NCI-H748 (cell line): ENCODE data around the gene GRK1.

Source experiments
- DNase-seq: peaks from one replicate; lab custom pipeline; 2025; ENCODE audit not compliant: unreplicated experiment; lab: John Stamatoyannopoulos, UW

Gene GRK1

DNA sequence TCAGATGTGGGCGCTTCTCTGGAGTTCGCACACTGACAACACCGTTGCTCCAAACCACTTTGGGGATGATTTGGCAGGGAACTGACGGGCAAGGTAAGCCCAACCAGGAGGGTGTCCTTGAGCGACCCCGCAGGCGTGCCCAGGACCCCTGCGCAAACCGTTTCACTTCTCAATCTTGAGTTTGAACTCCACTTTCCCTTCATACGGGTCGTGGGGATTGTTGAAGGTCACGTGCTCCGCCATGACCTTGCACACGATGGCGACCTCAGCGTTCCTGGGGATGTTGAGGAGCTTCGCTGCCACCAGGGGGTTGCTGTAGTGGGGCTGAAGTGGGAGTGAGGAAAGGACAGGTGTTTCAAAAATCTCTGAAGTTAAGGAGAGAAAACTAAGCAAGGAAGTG, 17.8 kb upstream of the GRK1 start:
- no peak for DNase-seq

DNA sequence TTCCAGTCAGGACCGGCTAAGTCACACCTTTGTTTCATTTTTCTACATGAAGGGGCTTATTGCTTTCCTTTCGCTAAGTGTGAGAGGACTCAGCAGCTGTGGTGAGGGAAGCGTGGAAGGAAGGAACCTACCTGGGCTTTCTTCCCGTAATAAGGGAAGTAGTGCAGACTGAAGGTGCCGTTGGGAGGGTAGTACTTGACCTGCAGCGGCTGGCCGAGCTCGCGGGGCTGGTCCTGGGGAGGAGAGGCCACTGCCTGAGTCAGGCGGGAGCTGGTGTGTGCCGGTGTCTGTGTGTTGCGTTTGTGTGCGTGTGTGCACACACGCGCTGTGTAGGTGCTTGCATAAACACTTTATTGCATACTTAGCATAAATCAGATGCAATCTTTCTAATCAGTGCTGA, 16.7 kb upstream of the GRK1 start:
- no peak for DNase-seq

DNA sequence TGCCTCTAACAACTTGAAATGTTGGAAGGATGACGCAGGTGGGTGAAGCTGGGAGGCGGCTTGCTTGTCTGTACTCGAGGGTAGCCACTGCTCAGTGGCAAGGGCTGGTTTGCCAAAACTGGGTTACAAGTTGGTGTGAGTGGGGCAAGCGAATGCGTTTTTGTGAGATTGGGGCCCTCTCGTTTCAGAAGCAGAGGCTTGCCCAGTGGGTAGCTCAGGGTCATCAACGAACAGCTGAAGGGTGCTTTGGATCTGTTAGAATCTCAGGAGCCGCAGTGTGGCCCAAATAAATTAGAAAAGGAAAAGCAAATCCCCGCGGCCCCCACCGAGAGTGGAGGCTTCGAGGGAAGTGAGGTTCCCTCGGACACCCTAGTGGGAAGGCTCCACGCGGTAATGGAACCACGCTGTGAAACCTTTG, 16.3 kb upstream of the GRK1 start:
- no peak for DNase-seq

DNA sequence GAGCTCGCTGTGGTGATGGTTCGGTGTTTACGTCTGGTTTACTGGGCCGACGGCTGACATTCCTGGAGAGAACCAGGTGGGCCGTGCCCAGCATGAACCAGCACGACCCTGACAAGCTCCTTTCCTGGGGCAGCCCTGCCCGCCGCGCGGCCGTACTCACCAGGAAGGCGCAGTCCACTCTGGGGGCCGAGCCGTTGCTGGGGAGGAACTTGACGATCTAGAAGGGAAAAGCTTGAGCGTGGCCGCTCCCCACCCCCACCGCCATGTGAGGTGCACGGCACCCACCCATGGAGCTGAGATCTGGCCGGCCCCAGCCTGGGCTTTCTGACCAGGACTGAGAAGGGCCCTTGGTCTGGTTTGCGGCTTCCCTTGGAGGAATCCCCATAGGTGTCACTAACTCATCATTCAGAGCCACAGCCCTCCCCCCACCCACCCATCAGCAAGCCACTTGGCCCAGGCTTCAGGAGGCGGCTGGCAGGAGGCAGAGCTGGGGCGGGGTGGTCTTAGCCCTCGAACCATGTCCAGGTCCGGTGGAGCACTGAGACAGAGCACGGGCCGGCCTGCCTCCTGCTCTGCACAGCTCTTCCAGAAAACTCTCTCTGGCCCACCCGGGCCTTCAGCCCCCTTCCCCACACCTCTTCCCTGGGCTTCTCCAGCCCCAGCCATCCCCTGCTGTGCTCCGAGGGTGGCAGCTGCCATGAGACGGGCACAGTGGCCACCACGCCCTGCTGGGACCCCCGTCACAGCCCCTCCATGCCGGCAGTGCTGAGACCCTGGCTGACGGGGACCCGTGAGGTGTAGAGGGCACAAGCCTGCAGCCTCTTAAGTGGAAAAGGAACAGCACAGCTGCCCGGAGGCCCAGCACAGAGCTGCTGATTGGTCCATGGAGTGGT, 15.3 kb upstream of the GRK1 start:
- DNase-seq: no peak

DNA sequence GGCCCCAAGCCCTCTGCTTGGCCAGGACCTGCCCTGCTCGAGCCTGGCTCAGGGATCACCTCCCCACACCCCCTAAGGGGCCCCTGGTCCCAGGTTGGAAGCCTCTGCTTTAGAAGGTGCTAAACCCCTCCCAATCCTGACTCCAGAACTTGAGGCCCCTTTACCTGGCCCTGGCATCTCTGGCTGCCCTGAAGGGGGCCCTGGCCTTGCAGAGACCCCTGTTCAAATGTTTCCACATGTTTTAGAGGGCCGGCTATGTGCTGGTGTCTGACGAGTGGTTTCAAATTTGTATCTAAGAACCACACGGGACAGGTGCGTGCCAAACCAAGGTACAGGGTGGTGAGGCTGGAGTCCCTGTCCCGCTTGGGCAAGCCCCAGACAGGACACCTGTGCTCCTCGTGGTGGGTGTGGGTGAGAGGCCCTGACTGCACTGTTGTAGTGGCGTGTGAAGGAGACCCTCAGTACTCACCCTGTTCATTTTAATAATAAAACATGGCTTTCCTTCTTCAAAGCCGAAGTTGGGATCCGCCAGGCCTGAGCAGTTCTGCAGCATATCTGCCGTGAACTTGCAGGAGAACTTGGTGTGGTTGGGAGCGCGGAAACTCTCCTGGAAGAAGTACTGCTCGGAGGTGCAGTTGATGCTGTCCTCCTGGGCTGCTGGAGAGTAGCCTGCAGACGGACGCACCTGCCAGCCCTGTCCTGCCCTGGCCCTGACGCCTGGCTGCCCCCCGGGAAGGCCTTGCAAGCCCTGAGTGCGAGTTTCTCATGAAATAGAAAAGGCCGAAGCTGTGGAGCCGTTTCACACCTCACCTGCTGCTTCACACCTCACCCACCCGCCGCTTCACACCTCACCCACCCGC, 14.4 kb upstream of the GRK1 start:
- no peak for DNase-seq

DNA sequence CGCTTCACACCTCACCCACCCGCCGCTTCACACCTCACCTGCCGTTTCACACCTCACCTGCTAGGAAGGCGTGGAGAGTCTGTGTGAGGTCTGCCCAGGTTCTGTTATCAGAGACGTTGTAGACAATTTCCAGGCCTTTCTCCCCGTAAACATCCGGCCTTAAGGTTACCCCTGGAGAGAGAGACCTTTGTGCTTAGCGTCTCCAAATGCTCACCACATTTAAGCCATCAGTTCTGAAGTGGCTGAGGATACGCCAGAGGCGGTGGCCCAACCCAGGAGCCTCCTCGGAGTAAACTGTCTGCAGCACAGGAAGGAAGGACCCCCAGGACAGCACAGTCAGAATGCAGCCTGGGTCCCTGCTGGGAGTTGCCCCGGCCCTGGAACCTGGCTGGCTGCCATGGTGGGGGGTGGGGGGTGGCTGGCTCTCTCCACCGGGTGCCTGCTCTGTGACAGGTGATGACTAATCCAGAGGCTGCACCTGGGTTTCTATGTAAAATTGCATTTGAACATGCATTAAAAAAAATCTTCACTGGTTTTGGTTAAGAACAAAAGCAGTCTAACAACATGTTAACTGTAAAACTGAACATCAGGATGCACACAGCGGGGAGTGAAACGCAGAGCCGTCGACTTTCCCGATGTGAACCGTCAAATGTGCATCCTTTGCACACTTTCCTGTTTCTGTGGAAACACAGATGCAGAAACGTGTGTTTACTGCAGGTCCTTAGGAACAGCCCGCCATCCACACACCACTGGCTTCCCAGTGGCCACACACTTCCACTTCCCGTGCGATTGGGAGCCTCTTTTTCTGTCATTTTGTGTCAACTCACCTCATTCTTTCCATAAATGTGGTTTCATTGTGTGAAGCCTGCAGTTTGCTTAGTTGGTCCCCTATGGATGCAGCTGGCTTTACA, 13.5 kb upstream of the GRK1 start:
- peak; percentile 84 for DNase-seq

DNA sequence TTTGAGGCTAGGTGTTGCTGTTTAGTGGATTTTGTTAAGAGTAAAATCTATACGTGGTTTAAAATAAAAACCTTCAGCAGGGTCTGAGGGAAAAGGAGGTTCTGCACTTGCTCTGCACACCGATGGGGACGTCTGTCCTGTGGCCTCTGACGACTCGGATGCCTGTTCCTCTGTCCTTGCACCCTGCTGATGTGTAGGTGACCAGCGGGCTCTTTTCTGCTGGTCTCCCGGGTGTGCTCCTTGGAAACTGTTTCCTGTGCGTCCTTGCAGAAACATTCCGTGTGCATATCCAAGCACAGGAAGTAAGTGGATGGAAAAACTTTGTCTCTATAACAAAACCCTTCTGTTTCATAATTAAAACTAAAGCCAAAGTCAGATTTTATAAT, 12.9 kb upstream of the GRK1 start:
- no peak for DNase-seq

DNA sequence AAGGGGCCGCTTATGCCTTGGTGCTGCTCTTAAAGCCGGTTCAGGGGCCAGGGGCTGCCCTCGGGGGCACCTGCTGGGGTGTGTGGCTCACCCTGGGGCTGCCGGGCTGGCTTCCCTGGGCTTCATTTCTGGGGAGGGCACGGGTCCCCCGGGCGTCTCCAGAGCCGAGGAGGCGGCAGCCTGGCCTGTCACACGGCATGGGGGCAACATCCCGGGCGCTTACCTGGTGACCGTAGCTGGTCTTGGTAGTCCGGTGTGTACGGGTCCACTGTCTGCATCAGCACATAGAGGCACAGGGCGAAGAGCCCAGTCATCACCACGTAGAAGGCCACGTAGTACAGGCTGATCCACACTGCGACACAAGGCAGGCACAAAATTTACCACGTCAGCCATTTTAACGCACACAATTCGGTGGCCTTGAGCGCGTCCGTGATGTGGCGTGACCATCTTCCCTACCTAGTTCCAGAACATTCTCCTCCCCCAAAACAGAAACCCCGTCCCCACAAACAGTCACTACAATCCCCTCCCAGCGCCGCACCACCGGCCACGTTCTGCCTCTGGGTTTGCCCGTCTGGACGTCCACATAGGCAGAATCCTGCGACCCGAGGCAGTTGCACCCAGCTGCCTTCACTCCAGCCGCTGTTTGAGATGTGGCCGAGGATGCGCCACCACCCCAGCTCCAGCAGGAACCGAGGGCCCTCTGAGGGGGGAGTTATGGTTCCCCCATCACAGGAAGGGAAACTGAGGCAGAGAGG, 12.3 kb upstream of the GRK1 start:
- no peak for DNase-seq

DNA sequence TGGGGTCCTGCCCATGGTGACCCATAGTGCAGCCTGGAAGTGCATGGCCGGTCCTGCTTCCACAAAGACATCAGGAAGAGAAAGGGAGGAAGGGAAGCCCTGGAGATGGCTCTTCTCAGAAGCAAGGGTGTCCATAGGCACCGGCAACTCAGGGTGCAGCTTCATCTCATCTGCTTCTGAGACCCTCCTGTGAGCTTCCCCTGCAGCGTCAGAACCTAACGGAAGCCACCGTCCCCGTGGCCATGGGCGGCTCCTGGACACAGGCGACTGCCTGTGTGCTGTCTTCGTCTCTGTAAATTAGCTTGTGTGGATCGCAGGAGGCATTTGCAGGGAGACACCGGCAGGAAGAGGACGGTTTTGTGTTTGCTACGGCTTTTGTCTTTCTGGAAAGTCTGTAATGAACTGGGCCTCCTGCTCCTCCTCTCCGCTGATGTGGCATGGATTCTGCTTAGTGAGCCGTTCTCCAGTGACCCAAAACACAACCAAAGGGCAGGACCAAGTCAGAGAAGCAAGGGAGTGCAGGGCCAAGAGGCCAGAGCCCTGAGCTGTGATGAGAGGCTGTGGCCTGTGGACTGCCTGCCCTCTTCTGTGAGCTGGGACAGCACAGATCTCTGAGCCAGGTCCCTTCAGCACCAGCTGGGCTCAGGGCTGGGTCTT, 11.5 kb upstream of the GRK1 start:
- DNase-seq: no peak

DNA sequence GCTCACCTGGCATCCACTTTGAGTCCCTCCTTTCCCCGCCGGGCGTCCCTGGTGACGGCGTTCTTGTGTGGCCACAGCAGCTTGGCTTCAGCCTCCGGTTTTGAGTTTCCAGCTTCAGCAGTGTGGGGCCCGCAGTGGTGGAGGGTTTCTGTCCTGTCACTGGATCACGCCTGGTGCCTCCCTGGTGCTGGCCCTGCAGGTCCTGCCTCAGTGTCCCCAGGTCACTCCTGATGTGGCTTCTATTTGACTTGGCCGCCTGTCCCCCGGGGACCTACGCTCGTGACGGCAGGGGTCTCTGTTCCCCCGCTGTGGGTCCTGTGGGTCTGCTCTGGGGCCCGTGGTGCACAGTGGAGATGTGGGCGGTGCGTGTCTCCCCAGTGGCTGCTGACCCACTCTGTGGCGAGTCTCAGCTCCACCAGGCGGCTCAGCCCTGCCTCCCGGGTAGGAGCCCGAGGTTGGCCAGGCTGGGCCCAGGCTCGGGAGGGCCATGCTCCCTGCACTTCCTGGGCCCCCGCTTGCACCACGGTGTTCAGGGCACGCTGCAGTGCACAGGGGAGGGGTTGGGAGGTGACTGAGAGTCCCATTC, 10.9 kb upstream of the GRK1 start:
- no peak for DNase-seq

DNA sequence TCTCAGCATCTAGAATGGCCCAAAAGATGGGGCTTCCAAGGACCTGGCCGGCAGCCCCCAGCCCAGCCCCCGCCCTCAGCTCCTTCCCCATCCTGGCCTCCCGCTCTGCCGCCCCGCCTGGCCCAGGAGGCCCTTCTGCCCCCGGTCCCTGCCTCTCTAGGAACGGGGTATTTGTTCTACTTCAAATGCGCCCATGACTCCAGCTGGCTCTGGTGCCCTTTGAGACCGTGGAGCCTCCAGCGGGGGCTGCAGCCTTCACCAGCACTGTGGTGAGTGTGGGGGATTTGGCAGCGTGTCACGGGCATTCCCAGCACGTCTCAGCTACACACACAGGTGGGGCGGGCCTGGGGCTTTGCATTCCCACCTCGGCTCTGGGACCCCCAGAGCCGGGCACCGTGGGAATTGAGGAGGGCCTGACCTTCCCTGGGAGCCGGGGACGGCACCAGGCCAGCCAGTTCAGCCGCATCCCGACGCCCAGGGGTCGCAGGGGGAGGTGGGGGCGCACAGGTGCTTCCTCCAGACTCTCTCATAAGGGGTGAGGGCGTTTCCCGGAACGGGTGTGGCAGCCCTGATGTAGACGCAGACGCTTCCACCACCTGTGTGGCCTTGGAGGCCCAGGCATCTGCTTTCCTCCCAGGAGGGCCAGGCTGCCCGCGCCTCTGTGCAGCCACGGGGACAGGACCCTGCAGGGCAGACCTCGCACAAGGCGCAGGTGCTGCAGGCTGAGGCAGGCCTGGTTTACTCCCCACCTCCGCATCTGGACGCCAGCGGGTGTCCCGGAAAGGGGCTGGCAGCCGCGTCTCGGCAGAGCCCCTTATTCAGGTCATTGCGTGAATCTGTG, 10.0 kb upstream of the GRK1 start:
- peak; percentile 93 for DNase-seq

DNA sequence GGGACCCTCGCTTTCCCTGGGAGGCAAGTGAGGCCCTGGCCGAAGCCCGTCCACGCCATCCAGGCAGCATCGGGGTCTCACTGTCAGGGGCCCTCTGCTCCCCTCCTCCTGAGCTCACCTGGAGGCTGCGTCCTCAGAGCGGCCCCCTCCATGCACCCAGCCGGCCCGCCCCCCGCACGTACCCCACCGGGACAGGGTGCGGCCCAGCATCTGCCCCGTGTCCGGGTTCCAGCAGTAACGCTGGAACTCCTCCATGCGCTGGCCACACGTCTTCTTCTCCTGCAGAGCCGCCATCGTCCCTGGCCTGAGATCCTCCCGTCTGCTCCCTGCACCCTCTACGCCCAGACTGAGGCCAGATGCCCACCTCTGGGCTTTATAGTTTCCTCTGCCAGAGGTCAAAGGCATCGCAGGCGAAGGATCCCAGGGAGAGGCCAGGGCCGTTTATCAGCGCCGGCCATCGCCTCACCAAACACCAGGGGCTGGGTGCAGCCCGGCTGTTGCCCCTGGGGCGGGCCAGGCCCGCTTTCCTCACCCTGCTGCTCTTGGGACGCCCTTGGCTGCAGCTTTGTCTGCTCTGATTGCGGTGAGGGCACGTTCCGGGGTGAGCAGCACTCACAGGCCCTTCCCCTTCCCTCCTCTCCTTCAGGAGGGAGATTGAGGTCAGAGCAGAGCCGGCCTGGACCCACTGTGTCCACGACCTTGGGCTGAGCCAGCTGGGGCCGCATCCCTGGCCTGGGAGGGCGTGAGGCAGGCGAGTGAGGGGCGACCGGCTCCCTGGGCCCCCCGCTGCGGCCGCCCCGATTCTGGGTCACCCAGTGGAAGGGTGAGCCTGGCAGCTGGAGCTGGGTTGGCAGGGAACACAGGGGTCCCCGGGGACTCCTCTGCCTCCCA, 8.9 kb upstream of the GRK1 start, which contains the start of gene ATP4B:
ATP4B (minus strand) TSS at position 348 of the 891 bp plus-strand sequence; CDS start at position 294, 54 bp downstream.
- DNase-seq: no peak

DNA sequence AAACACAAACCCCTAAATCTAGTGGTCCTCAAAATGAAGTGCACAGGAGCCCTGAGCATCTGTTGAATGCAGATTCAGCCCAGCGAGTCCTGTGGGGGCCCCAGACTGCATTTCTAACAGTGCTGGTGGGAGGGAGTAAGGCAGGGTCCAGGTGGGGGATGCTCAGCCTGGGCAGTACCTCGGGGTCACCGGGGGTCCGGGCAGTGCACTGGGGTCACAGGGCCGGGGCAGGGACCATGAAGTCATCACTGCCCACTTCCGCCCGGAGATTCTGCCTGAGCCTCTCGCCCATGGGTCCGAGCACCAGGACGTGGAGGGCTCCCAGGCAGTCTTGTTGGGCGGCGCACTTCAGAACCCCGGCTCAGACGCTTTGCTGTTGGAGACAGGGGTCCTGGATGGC, 8.2 kb upstream of the GRK1 start:
- no peak for DNase-seq

DNA sequence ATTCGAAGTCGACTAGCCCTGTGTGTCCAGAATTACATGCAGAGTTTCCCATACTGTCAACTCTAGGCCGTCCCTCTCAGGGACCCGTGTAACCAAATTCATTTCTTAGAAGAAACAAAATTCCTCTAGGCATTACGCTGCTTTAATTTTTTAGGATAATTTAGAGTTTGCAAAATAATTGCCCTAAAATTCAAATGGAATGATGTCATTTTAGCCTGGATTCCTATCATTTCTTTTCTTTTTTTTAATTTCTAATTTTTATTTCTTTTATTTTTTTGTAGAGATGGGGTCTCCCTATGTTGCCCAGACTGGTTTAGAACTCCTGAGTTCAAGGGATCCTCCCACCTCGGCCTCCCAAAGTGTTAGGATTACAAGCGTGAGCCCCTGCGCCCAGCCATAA, 7.7 kb upstream of the GRK1 start:
- DNase-seq: no peak

DNA sequence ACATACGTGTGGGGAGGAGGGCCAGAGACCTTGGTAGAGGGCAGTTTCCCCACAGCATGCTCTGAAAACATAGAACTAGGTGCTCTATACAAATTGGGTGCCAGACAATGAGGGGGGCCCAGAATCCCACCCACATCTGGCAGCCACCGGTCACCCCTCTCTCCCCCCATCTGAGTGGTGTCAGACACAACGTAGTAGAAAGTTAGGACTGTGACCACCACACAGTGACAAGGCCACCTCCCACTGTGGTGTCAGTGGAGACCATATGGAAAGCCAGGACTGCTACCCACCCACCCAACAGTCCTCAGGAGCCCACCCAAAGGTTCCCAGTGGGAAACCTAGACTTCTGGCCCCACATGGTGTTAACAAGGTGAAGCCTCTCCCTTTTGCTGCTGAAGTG, 7.0 kb upstream of the GRK1 start:
- no peak for DNase-seq

DNA sequence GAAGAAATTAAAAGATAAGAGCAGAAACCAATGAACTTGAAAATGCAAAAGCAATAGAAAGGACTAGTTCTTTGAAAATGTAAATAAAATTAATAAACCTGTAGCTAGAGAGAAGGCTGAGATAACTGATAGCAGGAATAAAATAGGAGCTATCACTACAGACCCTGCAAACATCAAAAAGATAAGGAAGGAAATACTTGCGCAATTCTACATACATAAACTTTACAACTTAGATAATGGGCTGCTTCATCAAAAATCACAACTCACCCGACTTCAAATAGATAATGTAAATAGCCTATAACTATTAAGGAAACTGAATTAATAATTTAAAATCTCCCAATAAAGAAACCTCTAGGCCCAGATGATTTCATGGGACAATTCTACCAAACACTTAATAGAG, 5.5 kb upstream of the GRK1 start:
- DNase-seq: no peak

DNA sequence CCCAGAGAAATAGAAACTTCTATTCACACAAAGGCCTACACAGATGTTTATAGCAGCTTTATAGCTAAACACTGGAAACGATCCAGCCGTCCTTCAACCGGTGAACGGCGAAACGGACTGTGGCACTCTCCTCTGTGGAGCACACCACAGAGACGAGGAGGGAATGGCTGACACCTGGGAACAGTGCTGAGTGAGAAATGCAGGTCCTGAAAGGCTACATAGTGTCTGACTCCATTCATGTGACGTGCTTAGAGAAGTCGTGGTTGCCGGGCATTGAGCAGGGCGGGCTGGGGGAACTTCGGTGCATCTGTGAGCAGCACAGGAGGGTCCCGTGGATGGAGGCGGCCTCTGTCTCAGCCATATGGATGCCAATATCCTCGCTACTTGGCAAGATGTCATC, 3.1 kb upstream of the GRK1 start:
- DNase-seq: no peak
